A549 (cell line): Measurements from ENCODE around the gene OSBPL6. TPM values are rescaled to one million over a fixed set of nuclear protein-coding genes. Genes with fewer than 3 reads are reported as not detected.
"Not testable (repeated sequence)": the region's sequence is repeated elsewhere in the genome, so short reads cannot be mapped to it uniquely, and the experiment has no call there.

ENCODE experiments used
- ATAC-seq, 2 experiments: fragments of 200-7000 bp in 1 of 2; fragments of >200 bp in 1 of 2; cut with Nextera tagmentation in 1 of 2; cut with Tn5 transposase in 1 of 2; 3 replicates each; pipeline versions ENCODE4 v1.8.0 to v1.9.1; 2018 to 2020; ENCODE audit warnings: mild to moderate bottlenecking in 1 of 2, moderate library complexity in 1 of 2
- CTCF ChIA-PET: fragments of 300-600 bp; sonication (Branson Sonifier 250); formaldehyde crosslinking; extraction: SDS; loops from one replicate; lab custom pipeline; 2021; ENCODE audit warnings: antibody characterized with exemption, inconsistent platforms; lab: Yijun Ruan, JAX
- POLR2A ChIA-PET: fragments of 350-600 bp; formaldehyde crosslinking; extraction: SDS; loops from one replicate; lab custom pipeline; 2021; ENCODE audit warnings: antibody characterized with exemption, inconsistent platforms; lab: Yijun Ruan, JAX
- DNase-seq, 2 experiments: peaks; one replicate each; pipeline versions ENCODE4 v3.0.0 to v3.0.0-alpha.2; 2011 to 2016; ENCODE audit warnings: low read depth in 1 of 2, low spot score in 1 of 2
- FAIRE-seq: peaks from 2 replicates; lab custom pipeline; 2011; peaks lifted over from hg19 to GRCh38; lab: Jason Lieb, UNC
- H3K27ac ChIP-seq, 2 experiments: fragments of >200 bp; sonication (Bioruptor Twin); formaldehyde crosslinking; 3 replicates each; pipeline ENCODE4 v1.5.1; 2016 to 2017
- H3K4me1 ChIP-seq: fragments of >200 bp; sonication (Bioruptor Twin); formaldehyde crosslinking; 3 replicates; pipeline ENCODE4 v1.6.1; 2016
- H3K4me2 ChIP-seq: fragments of >200 bp; sonication (Bioruptor Twin); formaldehyde crosslinking; 3 replicates; pipeline ENCODE4 v1.6.1; 2016
- H3K4me3 ChIP-seq: fragments of >200 bp; sonication (Bioruptor Twin); formaldehyde crosslinking; 3 replicates; pipeline ENCODE4 v1.5.1; 2016
- H3K9me3 ChIP-seq: fragments of >200 bp; sonication (Bioruptor Twin); formaldehyde crosslinking; 3 replicates; pipeline ENCODE4 v1.6.1; 2016
- CBX8 ChIP-seq: fragments of 200-600 bp; sonication (generic); IDR thresholded peaks from 2 replicates; pipeline ENCODE4 v1.6.1; 2016
- EHF ChIP-seq: fragments of 250-450 bp; sonication (Bioruptor Pico); IDR thresholded peaks from 2 replicates; pipeline ENCODE4 v1.5.0; 2020; ENCODE audit warnings: mild to moderate bottlenecking
- ESRRA ChIP-seq: fragments of 150-350 bp; IDR thresholded peaks from 2 replicates; pipeline ENCODE4 v1.6.1; 2014; ENCODE audit warnings: mild to moderate bottlenecking, low read length, borderline replicate concordance
- FOXS1 ChIP-seq: fragments of 250-450 bp; sonication (Bioruptor Pico); IDR thresholded peaks from 2 replicates; pipeline ENCODE4 v1.5.0; 2020; ENCODE audit warnings: mild to moderate bottlenecking, moderate library complexity
- JUNB ChIP-seq: fragments of >200 bp; sonication (Bioruptor Twin); formaldehyde crosslinking; IDR thresholded peaks from 2 replicates; pipeline ENCODE4 v1.6.1; 2016
- MAFK ChIP-seq: fragments of 450-650 bp; IDR thresholded peaks from 2 replicates; pipeline ENCODE4 v1.6.1; 2014; ENCODE audit not compliant: partially characterized antibody
- POLR2AphosphoS2 ChIP-seq: conservative IDR thresholded peaks from 2 replicates; pipeline ENCODE4 v1.6.1; 2012; ENCODE audit warnings: low read length, improper control_type of control experiment, inconsistent platforms
- RAD21 ChIP-seq, 2 experiments: fragments of >200 bp in 1 of 2; sonication (Bioruptor Twin) in 1 of 2; formaldehyde crosslinking in 1 of 2; IDR thresholded peaks in 1 of 2; conservative IDR thresholded peaks in 1 of 2; 2 replicates in 1 of 2; 3 replicates in 1 of 2; pipeline ENCODE4 v1.6.1; 2012 to 2018; ENCODE audit warnings: inconsistent platforms in 1 of 2
- REST ChIP-seq: fragments of 200-600 bp; sonication (generic); IDR thresholded peaks from 2 replicates; pipeline ENCODE4 v1.6.1; 2016; ENCODE audit warnings: antibody characterized with exemption, mild to moderate bottlenecking, moderate library complexity
- RNF2 ChIP-seq: fragments of 200-600 bp; sonication (generic); IDR thresholded peaks from 2 replicates; pipeline ENCODE4 v1.6.1; 2016; ENCODE audit warnings: low read depth, mild to moderate bottlenecking, antibody characterized with exemption, moderate library complexity, borderline replicate concordance
- TP53 ChIP-seq: fragments of 250-450 bp; sonication (Bioruptor Pico); IDR thresholded peaks from 2 replicates; pipeline ENCODE4 v1.5.0; 2021; ENCODE audit warnings: mild to moderate bottlenecking, moderate library complexity
- ZFP36 ChIP-seq: fragments of 450-650 bp; IDR thresholded peaks from 2 replicates; pipeline ENCODE4 v1.6.1; 2014; ENCODE audit warnings: borderline replicate concordance; ENCODE audit not compliant: partially characterized antibody
- ZNF302 ChIP-seq: fragments of 250-450 bp; sonication (Bioruptor Pico); IDR thresholded peaks from 2 replicates; pipeline ENCODE4 v1.9.0; 2021; ENCODE audit warnings: inconsistent platforms, mild to moderate bottlenecking, moderate library complexity
- WGBS: methylation state at CpG from one replicate; pipeline ENCODE4 v1.1.6; 2017; ENCODE audit errors: missing lambda C conversion rate; 5-methylcytosine and 5-hydroxymethylcytosine counted together
- polyA plus RNA-seq, 4 experiments: library from polyadenylated mRNA; depleted of rRNA in 3 of 4; stranded (reverse); fragments of >200 nt; fragmentation: RNase III in 1 of 4; extraction: RNeasy Plus Mini Kit Qiagen cat#74134 plus additional on column Dnase treatment in 1 of 4; gene quantifications; 2 replicates in 3 of 4; 3 replicates in 1 of 4; pipeline ENCODE4 v1.2.3, GENCODE V29; 2011 to 2017
- TF ChIP-seq, protein P1 (sequence below): fragments of 250-450 bp; sonication (Bioruptor Pico); IDR thresholded peaks from 2 replicates; pipeline ENCODE4 v1.5.0; 2020; ENCODE audit warnings: low read depth, mild to moderate bottlenecking, moderate library complexity
- TF ChIP-seq, protein P2 (sequence below): fragments of >200 bp; sonication (Bioruptor Twin); formaldehyde crosslinking; IDR thresholded peaks from 3 replicates; pipeline ENCODE4 v1.6.1; 2016
- TF ChIP-seq, protein P3 (sequence below): fragments of >200 bp; sonication (Bioruptor Twin); formaldehyde crosslinking; IDR thresholded peaks from 3 replicates; pipeline ENCODE4 v1.5.1; 2016
- TF ChIP-seq, protein P4 (sequence below): fragments of 250-450 bp; sonication (Bioruptor Pico); IDR thresholded peaks from 2 replicates; pipeline ENCODE4 v1.5.0; 2021; ENCODE audit warnings: mild to moderate bottlenecking, moderate library complexity, borderline replicate concordance

Gene OSBPL6
- polyA plus RNA-seq, 2 of the 4 experiments (the other 2 are of a cell fraction), result 2.9 to 8.2 TPM

DNA sequence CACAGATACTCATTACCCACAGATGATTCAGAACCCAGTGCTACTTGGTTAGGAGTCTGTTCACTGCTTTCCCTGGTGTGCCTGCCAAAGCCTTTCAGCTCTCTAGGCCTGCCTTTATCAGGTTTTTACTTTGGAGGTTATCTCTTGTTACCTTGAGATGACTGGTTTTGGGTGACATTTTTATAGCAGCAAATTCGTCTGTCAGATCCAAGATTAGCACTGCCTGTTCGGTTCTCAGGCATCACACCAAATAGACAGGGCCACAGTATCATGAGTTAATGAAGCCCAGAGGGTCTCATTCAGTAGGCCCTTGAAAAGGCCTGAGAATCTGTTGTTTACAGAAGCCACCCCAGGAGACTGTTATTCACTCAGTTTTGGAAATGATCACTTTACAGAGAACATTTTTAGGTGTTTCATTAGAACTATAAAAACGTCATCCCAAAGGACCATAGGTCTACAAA is 121.2 kb downstream of the OSBPL6 start:
- no peak for TF ChIP-seq JUNB
- TF ChIP-seq ZNF302 (CRISPR knock-in tag), result no peak
- Histone ChIP-seq H3K4me1 (no peaks in the 10 kb centered on the region), H3K9me3 (no peaks in the 10 kb centered on the region), H3K4me3 (no peak overlapping the region), H3K27ac (no peak overlapping the region), H3K4me2 (no peak overlapping the region)
- WGBS, result 24% methylated on average over 3 of the region's 3 CpGs
- no peak for ATAC-seq
- POLR2A ChIA-PET, result no interaction called here
- CTCF ChIA-PET, result interaction anchor here (0.8 to 1.6 kb wide), 3 partner anchors 9 to 82 kb away, joined by 3 to 5 read pairs (median 3); no protein-coding TSS in a partner anchor
- no peak for DNase-seq
- no peak for FAIRE-seq

GRCh38 chr2:178317811-178318210 is 123.5 kb downstream of the OSBPL6 start:
- Histone ChIP-seq H3K27ac (no peak overlapping the region), H3K9me3 (no peaks in the 10 kb centered on the region), H3K4me1 (no peaks in the 10 kb centered on the region), H3K4me2 (no peak overlapping the region), H3K4me3 (no peak overlapping the region)
- ATAC-seq (no peak), DNase-seq (no peak), FAIRE-seq (no peak)
- CTCF ChIA-PET, result no interaction called here
- POLR2A ChIA-PET, result interaction anchor here (0.6 kb wide), 1 partner anchor 7 kb away, joined by 10 read pairs; no protein-coding TSS in a partner anchor
- no peak for TF ChIP-seq ESRRA
- TF ChIP-seq CBX8, result no peak
- no peak for TF ChIP-seq EHF (CRISPR knock-in tag)
- no peak for TF ChIP-seq REST
- no peak for TF ChIP-seq RNF2
- TF ChIP-seq TP53, result no peak
- 82% methylated on average over 3 of the region's 3 CpGs for WGBS

DNA sequence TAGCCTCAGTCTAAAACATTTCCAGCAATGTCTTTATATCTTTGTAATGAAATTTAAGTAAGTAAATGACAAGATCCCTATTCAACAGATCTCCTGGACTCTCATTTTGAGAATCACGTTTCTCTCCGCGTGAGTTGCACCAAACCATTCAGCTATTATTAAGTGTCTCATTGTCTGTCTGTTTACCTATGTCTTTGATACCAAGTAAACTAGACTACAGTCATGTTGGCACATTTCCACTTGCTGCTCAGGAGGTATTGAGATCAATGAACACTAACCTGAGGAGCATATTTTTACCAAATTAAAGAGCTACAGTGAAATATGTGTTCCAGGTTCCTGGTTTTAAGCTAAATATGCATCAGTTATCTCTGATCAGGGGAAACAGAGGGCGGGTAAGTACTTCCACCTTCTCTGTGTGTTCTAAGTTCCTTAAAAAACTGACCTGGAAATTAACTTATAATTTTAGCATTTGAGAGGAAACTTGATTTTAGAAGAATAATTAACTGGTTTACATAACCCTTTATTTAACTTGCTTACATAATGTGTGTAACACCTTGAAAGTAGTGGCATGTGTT is 125.8 kb downstream of the OSBPL6 start:
- WGBS, result 83% methylated on average over 4 of the region's 4 CpGs
- FAIRE-seq (no peak), DNase-seq (no peak), ATAC-seq (no peak)
- TF ChIP-seq CBX8 (no peak), ZFP36 (no peak), ZNF302 (CRISPR knock-in tag) (no peak), POLR2AphosphoS2 (no peak)
- TF ChIP-seq, protein P1, sequence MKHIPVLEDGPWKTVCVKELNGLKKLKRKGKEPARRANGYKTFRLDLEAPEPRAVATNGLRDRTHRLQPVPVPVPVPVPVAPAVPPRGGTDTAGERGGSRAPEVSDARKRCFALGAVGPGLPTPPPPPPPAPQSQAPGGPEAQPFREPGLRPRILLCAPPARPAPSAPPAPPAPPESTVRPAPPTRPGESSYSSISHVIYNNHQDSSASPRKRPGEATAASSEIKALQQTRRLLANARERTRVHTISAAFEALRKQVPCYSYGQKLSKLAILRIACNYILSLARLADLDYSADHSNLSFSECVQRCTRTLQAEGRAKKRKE, result no peak
- TF ChIP-seq, protein P2, sequence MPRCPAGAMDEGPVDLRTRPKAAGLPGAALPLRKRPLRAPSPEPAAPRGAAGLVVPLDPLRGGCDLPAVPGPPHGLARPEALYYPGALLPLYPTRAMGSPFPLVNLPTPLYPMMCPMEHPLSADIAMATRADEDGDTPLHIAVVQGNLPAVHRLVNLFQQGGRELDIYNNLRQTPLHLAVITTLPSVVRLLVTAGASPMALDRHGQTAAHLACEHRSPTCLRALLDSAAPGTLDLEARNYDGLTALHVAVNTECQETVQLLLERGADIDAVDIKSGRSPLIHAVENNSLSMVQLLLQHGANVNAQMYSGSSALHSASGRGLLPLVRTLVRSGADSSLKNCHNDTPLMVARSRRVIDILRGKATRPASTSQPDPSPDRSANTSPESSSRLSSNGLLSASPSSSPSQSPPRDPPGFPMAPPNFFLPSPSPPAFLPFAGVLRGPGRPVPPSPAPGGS, result no peak
- Histone ChIP-seq H3K4me3 (no peak overlapping the region), H3K4me2 (no peak overlapping the region), H3K27ac (no peak overlapping the region), H3K4me1 (no peaks in the 10 kb centered on the region), H3K9me3 (no peaks in the 10 kb centered on the region)
- ChIA-PET POLR2A (no interaction called here), CTCF (interaction anchor here (1.4 kb wide), 1 partner anchor 188 kb away, joined by 4 read pairs; no protein-coding TSS in a partner anchor)

- no peaks in the 10 kb centered on the region for H3K9me3 ChIP-seq
- FAIRE-seq (no peak), ATAC-seq (no peak), DNase-seq (no peak)
- ChIA-PET POLR2A (no interaction called here), CTCF (no interaction called here)
- H3K4me3 ChIP-seq, result no peak overlapping the region
- no peak overlapping the region for H3K27ac ChIP-seq
- 59% methylated on average over 3 of the region's 3 CpGs for WGBS
- no peak overlapping the region for H3K4me2 ChIP-seq
- no peaks in the 10 kb centered on the region for H3K4me1 ChIP-seq
- TF ChIP-seq ZFP36, result no peak
- no peak for TF ChIP-seq RAD21 (conservative IDR thresholded peaks at IDR 0.05 in 1 of 2, IDR thresholded peaks at IDR 0.05 in 1 of 2)
- TF ChIP-seq, protein P3, sequence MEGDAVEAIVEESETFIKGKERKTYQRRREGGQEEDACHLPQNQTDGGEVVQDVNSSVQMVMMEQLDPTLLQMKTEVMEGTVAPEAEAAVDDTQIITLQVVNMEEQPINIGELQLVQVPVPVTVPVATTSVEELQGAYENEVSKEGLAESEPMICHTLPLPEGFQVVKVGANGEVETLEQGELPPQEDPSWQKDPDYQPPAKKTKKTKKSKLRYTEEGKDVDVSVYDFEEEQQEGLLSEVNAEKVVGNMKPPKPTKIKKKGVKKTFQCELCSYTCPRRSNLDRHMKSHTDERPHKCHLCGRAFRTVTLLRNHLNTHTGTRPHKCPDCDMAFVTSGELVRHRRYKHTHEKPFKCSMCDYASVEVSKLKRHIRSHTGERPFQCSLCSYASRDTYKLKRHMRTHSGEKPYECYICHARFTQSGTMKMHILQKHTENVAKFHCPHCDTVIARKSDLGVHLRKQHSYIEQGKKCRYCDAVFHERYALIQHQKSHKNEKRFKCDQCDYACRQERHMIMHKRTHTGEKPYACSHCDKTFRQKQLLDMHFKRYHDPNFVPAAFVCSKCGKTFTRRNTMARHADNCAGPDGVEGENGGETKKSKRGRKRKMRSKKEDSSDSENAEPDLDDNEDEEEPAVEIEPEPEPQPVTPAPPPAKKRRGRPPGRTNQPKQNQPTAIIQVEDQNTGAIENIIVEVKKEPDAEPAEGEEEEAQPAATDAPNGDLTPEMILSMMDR, result no peak
- TF ChIP-seq, protein P4, sequence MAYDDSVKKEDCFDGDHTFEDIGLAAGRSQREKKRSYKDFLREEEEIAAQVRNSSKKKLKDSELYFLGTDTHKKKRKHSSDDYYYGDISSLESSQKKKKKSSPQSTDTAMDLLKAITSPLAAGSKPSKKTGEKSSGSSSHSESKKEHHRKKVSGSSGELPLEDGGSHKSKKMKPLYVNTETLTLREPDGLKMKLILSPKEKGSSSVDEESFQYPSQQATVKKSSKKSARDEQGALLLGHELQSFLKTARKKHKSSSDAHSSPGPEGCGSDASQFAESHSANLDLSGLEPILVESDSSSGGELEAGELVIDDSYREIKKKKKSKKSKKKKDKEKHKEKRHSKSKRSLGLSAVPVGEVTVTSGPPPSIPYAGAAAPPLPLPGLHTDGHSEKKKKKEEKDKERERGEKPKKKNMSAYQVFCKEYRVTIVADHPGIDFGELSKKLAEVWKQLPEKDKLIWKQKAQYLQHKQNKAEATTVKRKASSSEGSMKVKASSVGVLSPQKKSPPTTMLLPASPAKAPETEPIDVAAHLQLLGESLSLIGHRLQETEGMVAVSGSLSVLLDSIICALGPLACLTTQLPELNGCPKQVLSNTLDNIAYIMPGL, result no peak
- no peak for TF ChIP-seq MAFK
- TF ChIP-seq FOXS1 (CRISPR knock-in tag), result no peak
Measured at GRCh38 chr2:178322068-178322467, 127.8 kb downstream of the OSBPL6 start.

GRCh38 chr2:178323331-178323730 is 129.0 kb downstream of the OSBPL6 start:
- H3K4me1 ChIP-seq, H3K4me3 ChIP-seq, DNase-seq, ATAC-seq, H3K9me3 ChIP-seq, FAIRE-seq, POLR2A ChIA-PET, H3K27ac ChIP-seq, CTCF ChIA-PET, H3K4me2 ChIP-seq: not testable (repeated sequence)
- 67% methylated on average over 6 of the region's 6 CpGs for WGBS
